Thoracic aorta (tissue), 2 donors: Measurements from ENCODE around the gene TAF11L7. TPM values are rescaled to one million over a fixed set of nuclear protein-coding genes. Genes with fewer than 3 reads are reported as not detected.

ENCODE experiments used
- total RNA-seq, 2 donors: library from RNA; depleted of rRNA; stranded (reverse); fragments of >200 nt; gene quantifications; one replicate each; pipeline versions ENCODE4 v1.1.0 to v1.2.3, GENCODE V29; 2016

TAF11L7 gene
- total RNA-seq, 2 donors from 2014 or later = not detected

Other genes starting within 250 kb of the TAF11L7 start
- not detected for gene TAF11L2, start 87.5 kb downstream of the TAF11L7 start, total RNA-seq
- not detected for gene TAF11L3, start 67.4 kb downstream of the TAF11L7 start, total RNA-seq
- not detected for gene TAF11L4, start 64.0 kb downstream of the TAF11L7 start, total RNA-seq
- gene TAF11L5, start 60.5 kb downstream of the TAF11L7 start, total RNA-seq = not detected
- gene TAF11L6, start 57.1 kb downstream of the TAF11L7 start, total RNA-seq = not detected
- gene TAF11L8, start 5.2 kb upstream of the TAF11L7 start, total RNA-seq = not detected
- not detected for gene TAF11L9, start 8.6 kb upstream of the TAF11L7 start, total RNA-seq
- not detected for gene TAF11L10, start 12.1 kb upstream of the TAF11L7 start, total RNA-seq
- gene TAF11L11, start 18.4 kb upstream of the TAF11L7 start, total RNA-seq = not detected
- gene TAF11L12, start 24.6 kb upstream of the TAF11L7 start, total RNA-seq = not detected
- not detected for gene TAF11L13, start 46.3 kb upstream of the TAF11L7 start, total RNA-seq
- not detected for gene TAF11L14, start 48.7 kb upstream of the TAF11L7 start, total RNA-seq